ENCODE results near the gene MT1F.

DNA sequence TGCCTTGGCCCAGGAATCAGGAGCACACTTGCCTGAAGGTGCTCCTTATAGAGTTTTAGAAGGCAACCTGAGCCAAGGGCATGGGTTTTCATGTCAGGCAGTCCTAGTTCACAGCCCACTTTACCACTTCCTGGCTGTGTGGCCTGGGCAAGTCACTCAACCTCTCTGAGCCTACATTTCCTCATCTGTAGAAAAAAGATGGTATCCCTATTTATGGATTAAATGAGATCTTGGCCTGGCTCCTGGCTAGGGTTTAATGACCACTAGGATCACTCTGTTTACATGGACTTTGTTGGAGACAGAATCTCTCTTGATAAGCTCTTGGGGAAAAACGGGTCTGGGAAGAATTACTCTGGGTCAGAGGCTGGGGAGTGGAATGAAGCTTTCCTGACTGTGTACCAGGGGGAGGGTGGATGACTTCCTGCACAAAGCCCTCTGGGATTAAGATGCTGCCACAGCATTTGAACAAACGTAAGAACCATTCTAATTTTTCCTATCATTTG is 47.1 kb upstream of the MT1F start:
- TF ChIP-seq, protein P1, sequence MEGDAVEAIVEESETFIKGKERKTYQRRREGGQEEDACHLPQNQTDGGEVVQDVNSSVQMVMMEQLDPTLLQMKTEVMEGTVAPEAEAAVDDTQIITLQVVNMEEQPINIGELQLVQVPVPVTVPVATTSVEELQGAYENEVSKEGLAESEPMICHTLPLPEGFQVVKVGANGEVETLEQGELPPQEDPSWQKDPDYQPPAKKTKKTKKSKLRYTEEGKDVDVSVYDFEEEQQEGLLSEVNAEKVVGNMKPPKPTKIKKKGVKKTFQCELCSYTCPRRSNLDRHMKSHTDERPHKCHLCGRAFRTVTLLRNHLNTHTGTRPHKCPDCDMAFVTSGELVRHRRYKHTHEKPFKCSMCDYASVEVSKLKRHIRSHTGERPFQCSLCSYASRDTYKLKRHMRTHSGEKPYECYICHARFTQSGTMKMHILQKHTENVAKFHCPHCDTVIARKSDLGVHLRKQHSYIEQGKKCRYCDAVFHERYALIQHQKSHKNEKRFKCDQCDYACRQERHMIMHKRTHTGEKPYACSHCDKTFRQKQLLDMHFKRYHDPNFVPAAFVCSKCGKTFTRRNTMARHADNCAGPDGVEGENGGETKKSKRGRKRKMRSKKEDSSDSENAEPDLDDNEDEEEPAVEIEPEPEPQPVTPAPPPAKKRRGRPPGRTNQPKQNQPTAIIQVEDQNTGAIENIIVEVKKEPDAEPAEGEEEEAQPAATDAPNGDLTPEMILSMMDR (conservative IDR thresholded peaks at IDR 0.05; ENCODE audit: low read depth, low read length), result no peak
- no peak for TF ChIP-seq EZH2phosphoT487 (IDR thresholded peaks at IDR 0.05; ENCODE audit: borderline replicate concordance, low read length)
